GM23338 (cell line): Measurements from ENCODE around the gene TMEM9. TPM values are rescaled to one million over a fixed set of nuclear protein-coding genes. Genes with fewer than 3 reads are reported as not detected.
A peak's percentile ranks its signal among the peaks of the same experiment; 100 is the strongest.

Source experiments
- ATAC-seq: fragments of 200-7000 bp; cut with Tn5 transposase; 3 replicates; pipeline ENCODE4 v1.9.1; 2020
- DNase-seq: peaks from one replicate; pipeline ENCODE4 v3.0.0-alpha.2; 2015; ENCODE audit warnings: low spot score
- H2AFZ ChIP-seq: fragments of 200-600 bp; sonication (generic); 2 replicates; pipeline ENCODE4 v1.8.0; 2016; ENCODE audit warnings: antibody characterized with exemption, mild to moderate bottlenecking, moderate library complexity
- H3F3A ChIP-seq: fragments of 200-600 bp; sonication (generic); replicated peaks from 2 replicates; pipeline ENCODE4 v1.8.0; 2017; ENCODE audit warnings: antibody characterized with exemption, mixed run types, low read depth
- H3K27ac ChIP-seq: fragments of 200-600 bp; sonication (generic); 2 replicates; pipeline ENCODE4 v1.6.1; 2016; ENCODE audit warnings: low read depth
- H3K27me3 ChIP-seq: fragments of 200-600 bp; sonication (generic); 2 replicates; pipeline ENCODE4 v1.8.0; 2016; ENCODE audit warnings: mild to moderate bottlenecking, mixed run types, moderate library complexity; ENCODE audit not compliant: insufficient read depth
- H3K36me3 ChIP-seq: fragments of 200-600 bp; sonication (generic); 2 replicates; pipeline ENCODE4 v1.8.0; 2016; ENCODE audit warnings: mild to moderate bottlenecking; ENCODE audit not compliant: insufficient read depth
- H3K4me1 ChIP-seq: fragments of 200-600 bp; sonication (generic); 2 replicates; pipeline ENCODE4 v1.8.0; 2016; ENCODE audit warnings: mild to moderate bottlenecking, moderate library complexity; ENCODE audit not compliant: insufficient read depth
- H3K4me2 ChIP-seq: fragments of 200-600 bp; sonication (generic); 2 replicates; pipeline ENCODE4 v1.7.1; 2017; ENCODE audit warnings: mixed run types
- H3K4me3 ChIP-seq: fragments of 200-600 bp; sonication (generic); 2 replicates; pipeline ENCODE4 v1.6.1; 2016; ENCODE audit warnings: mixed run types
- H3K79me2 ChIP-seq: fragments of 200-600 bp; sonication (generic); replicated peaks from 2 replicates; pipeline ENCODE4 v1.8.0; 2017; ENCODE audit warnings: mild to moderate bottlenecking; ENCODE audit not compliant: insufficient read depth
- H3K9me2 ChIP-seq: fragments of 200-600 bp; sonication (generic); 2 replicates; pipeline ENCODE4 v1.8.0; 2017; ENCODE audit not compliant: insufficient read depth
- H4K20me1 ChIP-seq: fragments of 200-600 bp; sonication (generic); replicated peaks from 2 replicates; pipeline ENCODE4 v1.8.0; 2017; ENCODE audit warnings: mild to moderate bottlenecking; ENCODE audit not compliant: insufficient read depth
- H3K27ac Mint-ChIP-seq: 2 replicates; pipeline ENCODE4 v1.8.0; 2020; ENCODE audit warnings: inconsistent platforms, mild to moderate bottlenecking, moderate library complexity, mixed read lengths
- H3K27me3 Mint-ChIP-seq: 3 replicates; pipeline ENCODE4 v1.8.0; 2022; ENCODE audit warnings: low read depth, mild to moderate bottlenecking, moderate library complexity, mixed read lengths, inconsistent platforms; ENCODE audit not compliant: insufficient read depth, poor library complexity
- H3K36me3 Mint-ChIP-seq: 3 replicates; pipeline ENCODE4 v1.8.0; 2021; ENCODE audit warnings: low read depth, mild to moderate bottlenecking, inconsistent platforms, moderate library complexity, mixed read lengths
- H3K4me1 Mint-ChIP-seq: 3 replicates; pipeline ENCODE4 v1.8.0; 2020; ENCODE audit warnings: mild to moderate bottlenecking, inconsistent platforms, mixed read lengths
- H3K4me3 Mint-ChIP-seq: 3 replicates; pipeline ENCODE4 v1.8.0; 2021; ENCODE audit warnings: moderate library complexity, mild to moderate bottlenecking, inconsistent platforms, mixed read lengths
- H3K9me3 Mint-ChIP-seq: 3 replicates; pipeline ENCODE4 v1.8.0; 2020; ENCODE audit warnings: moderate library complexity, mild to moderate bottlenecking, inconsistent platforms, mixed read lengths
- CREB1 ChIP-seq: fragments of 250-450 bp; sonication (Bioruptor Pico); IDR thresholded peaks from 2 replicates; pipeline ENCODE4 v1.5.0; 2020; ENCODE audit warnings: low read depth, mild to moderate bottlenecking, moderate library complexity
- ETS1 ChIP-seq: IDR thresholded peaks from 2 replicates; pipeline ENCODE4 v1.6.1; 2016; ENCODE audit warnings: antibody characterized with exemption
- EZH2 ChIP-seq: fragments of 200-600 bp; sonication (generic); IDR thresholded peaks from one replicate; pipeline ENCODE4 v1.8.0; 2017; ENCODE audit warnings: antibody characterized with exemption, mild to moderate bottlenecking, low read depth; ENCODE audit not compliant: unreplicated experiment
- EZH2phosphoT487 ChIP-seq: fragments of 200-600 bp; sonication (generic); IDR thresholded peaks from one replicate; pipeline ENCODE4 v1.8.1; 2018; ENCODE audit warnings: antibody characterized with exemption; ENCODE audit not compliant: unreplicated experiment
- JUNB ChIP-seq: IDR thresholded peaks from one replicate; pipeline ENCODE4 v1.6.1; 2016; ENCODE audit warnings: antibody characterized with exemption; ENCODE audit not compliant: unreplicated experiment
- NANOG ChIP-seq: IDR thresholded peaks from 2 replicates; pipeline ENCODE4 v1.6.1; 2016; ENCODE audit warnings: antibody characterized with exemption, borderline replicate concordance
- POLR2AphosphoS5 ChIP-seq: IDR thresholded peaks from 2 replicates; pipeline ENCODE4 v1.6.1; 2016; ENCODE audit warnings: antibody characterized with exemption, low read depth
- REST ChIP-seq: IDR thresholded peaks from one replicate; pipeline ENCODE4 v1.6.1; 2018; ENCODE audit warnings: antibody characterized with exemption; ENCODE audit not compliant: unreplicated experiment
- STAT1 ChIP-seq: IDR thresholded peaks from one replicate; pipeline ENCODE4 v1.6.1; 2016; ENCODE audit warnings: antibody characterized with exemption; ENCODE audit not compliant: unreplicated experiment
- ZNF114 ChIP-seq: fragments of 250-450 bp; sonication (Bioruptor Pico); IDR thresholded peaks from 2 replicates; pipeline ENCODE4 v1.5.0; 2020; ENCODE audit warnings: mild to moderate bottlenecking, moderate library complexity
- ZNF331 ChIP-seq: fragments of 250-450 bp; sonication (Bioruptor Pico); IDR thresholded peaks from 2 replicates; pipeline ENCODE4 v1.5.0; 2020; ENCODE audit warnings: low read depth, mild to moderate bottlenecking, moderate library complexity
- polyA plus RNA-seq: library from polyadenylated mRNA; unstranded; fragments of >200 nt; fragmentation: Nextera tagmentation; extraction: Ambion mirVana; gene quantifications from 2 replicates; pipeline ENCODE4 v1.2.1, GENCODE V29; 2016
- total RNA-seq: library from RNA; depleted of rRNA; stranded (reverse); fragments of >200 nt; shearing (Covaris generic); gene quantifications from 2 replicates; pipeline ENCODE4 v1.2.3, GENCODE V29; 2014
- TF ChIP-seq, protein P1 (sequence below), 2 experiments: fragments of 200-600 bp in 1 of 2; sonication (generic) in 1 of 2; conservative IDR thresholded peaks; 2 replicates each; pipeline versions ENCODE4 v1.5.1 to v1.6.1; 2016 to 2017; ENCODE audit warnings: antibody characterized with exemption in 2 of 2, low read depth in 2 of 2, mild to moderate bottlenecking in 2 of 2, moderate library complexity in 1 of 2
- TF ChIP-seq, protein P2 (sequence below): fragments of 250-450 bp; sonication (Bioruptor Pico); IDR thresholded peaks from 2 replicates; pipeline ENCODE4 v1.5.0; 2020; ENCODE audit warnings: mild to moderate bottlenecking, moderate library complexity

Gene TMEM9
- total and polyA plus RNA-seq, 2 experiments from 2014 or later = 78.6 to 147 TPM

DNA sequence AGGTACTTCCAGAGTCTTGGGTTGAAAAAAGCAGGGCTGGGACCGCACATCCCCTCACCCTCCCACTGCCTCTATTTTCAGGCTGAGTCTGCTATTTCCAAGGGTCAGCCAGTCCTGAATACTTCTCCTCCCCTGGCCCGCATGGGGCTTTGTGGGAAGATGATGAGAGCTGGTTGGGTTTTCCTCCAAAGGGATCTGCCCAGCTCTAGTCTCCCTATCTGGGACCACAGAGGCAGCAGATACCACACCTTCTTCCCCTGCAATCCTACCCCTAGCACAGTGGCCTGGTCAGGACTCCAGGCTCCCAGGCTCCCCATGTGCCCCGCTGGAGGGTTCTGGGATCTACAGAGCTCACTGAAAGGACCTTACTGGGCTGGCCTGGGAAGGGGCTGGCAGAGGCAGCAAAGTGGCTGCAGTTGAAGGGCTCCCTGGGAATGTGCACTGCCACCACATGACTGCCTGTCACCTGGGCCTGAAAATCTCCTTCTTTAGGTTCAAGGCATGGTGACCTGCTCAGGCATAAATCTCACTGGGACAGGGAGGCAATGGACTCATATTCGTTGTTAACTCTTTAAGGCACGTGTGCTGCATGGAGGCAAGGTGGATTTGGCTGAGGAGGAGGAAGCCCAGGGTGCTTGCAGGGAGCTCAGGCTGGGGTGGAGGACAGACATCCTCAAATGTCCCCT lies 55.1 kb downstream of the TMEM9 start:
- Mint-ChIP-seq H3K27me3 (peaks cover 9% of the 10 kb centered on the region), H3K27ac (no peak overlapping the region; the same call in 1 of the 2 replicates), H3K4me3 (no peak overlapping the region), H3K4me1 (peaks cover 6% of the 10 kb centered on the region), H3K9me3 (no peaks in the 10 kb centered on the region), H3K36me3 (no peaks in the 10 kb centered on the region)
- Histone ChIP-seq H3K4me2 (no peak overlapping the region), H3K9me2 (no peaks in the 10 kb centered on the region), H3K4me3 (no peak overlapping the region), H4K20me1 (no peaks in the 10 kb centered on the region), H2AFZ (no peak overlapping the region), H3K79me2 (no peaks in the 10 kb centered on the region), H3K4me1 (0 out of 2 replicates have a peak, but pooled peaks cover 2% of the 10 kb centered on the region), H3K36me3 (no peaks in the 10 kb centered on the region), H3K27me3 (no peaks in the 10 kb centered on the region), H3F3A (no peaks in the 10 kb centered on the region), H3K27ac (no peak overlapping the region)
- no peak for DNase-seq
- peak; percentile 28; the same call in 2 of the 3 replicates for ATAC-seq
- TF ChIP-seq POLR2AphosphoS5 (no peak), ETS1 (no peak), CREB1 (no peak), ZNF114 (no peak), EZH2phosphoT487 (no peak), JUNB (no peak), REST (no peak), STAT1 (no peak), ZNF331 (CRISPR knock-in tag) (no peak), NANOG (no peak), EZH2 (no peak)
- TF ChIP-seq, protein P1, sequence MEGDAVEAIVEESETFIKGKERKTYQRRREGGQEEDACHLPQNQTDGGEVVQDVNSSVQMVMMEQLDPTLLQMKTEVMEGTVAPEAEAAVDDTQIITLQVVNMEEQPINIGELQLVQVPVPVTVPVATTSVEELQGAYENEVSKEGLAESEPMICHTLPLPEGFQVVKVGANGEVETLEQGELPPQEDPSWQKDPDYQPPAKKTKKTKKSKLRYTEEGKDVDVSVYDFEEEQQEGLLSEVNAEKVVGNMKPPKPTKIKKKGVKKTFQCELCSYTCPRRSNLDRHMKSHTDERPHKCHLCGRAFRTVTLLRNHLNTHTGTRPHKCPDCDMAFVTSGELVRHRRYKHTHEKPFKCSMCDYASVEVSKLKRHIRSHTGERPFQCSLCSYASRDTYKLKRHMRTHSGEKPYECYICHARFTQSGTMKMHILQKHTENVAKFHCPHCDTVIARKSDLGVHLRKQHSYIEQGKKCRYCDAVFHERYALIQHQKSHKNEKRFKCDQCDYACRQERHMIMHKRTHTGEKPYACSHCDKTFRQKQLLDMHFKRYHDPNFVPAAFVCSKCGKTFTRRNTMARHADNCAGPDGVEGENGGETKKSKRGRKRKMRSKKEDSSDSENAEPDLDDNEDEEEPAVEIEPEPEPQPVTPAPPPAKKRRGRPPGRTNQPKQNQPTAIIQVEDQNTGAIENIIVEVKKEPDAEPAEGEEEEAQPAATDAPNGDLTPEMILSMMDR (conservative IDR thresholded peaks at IDR 0.05; ENCODE audit: low read depth in 2 of 2) = no peak
- TF ChIP-seq, protein P2, sequence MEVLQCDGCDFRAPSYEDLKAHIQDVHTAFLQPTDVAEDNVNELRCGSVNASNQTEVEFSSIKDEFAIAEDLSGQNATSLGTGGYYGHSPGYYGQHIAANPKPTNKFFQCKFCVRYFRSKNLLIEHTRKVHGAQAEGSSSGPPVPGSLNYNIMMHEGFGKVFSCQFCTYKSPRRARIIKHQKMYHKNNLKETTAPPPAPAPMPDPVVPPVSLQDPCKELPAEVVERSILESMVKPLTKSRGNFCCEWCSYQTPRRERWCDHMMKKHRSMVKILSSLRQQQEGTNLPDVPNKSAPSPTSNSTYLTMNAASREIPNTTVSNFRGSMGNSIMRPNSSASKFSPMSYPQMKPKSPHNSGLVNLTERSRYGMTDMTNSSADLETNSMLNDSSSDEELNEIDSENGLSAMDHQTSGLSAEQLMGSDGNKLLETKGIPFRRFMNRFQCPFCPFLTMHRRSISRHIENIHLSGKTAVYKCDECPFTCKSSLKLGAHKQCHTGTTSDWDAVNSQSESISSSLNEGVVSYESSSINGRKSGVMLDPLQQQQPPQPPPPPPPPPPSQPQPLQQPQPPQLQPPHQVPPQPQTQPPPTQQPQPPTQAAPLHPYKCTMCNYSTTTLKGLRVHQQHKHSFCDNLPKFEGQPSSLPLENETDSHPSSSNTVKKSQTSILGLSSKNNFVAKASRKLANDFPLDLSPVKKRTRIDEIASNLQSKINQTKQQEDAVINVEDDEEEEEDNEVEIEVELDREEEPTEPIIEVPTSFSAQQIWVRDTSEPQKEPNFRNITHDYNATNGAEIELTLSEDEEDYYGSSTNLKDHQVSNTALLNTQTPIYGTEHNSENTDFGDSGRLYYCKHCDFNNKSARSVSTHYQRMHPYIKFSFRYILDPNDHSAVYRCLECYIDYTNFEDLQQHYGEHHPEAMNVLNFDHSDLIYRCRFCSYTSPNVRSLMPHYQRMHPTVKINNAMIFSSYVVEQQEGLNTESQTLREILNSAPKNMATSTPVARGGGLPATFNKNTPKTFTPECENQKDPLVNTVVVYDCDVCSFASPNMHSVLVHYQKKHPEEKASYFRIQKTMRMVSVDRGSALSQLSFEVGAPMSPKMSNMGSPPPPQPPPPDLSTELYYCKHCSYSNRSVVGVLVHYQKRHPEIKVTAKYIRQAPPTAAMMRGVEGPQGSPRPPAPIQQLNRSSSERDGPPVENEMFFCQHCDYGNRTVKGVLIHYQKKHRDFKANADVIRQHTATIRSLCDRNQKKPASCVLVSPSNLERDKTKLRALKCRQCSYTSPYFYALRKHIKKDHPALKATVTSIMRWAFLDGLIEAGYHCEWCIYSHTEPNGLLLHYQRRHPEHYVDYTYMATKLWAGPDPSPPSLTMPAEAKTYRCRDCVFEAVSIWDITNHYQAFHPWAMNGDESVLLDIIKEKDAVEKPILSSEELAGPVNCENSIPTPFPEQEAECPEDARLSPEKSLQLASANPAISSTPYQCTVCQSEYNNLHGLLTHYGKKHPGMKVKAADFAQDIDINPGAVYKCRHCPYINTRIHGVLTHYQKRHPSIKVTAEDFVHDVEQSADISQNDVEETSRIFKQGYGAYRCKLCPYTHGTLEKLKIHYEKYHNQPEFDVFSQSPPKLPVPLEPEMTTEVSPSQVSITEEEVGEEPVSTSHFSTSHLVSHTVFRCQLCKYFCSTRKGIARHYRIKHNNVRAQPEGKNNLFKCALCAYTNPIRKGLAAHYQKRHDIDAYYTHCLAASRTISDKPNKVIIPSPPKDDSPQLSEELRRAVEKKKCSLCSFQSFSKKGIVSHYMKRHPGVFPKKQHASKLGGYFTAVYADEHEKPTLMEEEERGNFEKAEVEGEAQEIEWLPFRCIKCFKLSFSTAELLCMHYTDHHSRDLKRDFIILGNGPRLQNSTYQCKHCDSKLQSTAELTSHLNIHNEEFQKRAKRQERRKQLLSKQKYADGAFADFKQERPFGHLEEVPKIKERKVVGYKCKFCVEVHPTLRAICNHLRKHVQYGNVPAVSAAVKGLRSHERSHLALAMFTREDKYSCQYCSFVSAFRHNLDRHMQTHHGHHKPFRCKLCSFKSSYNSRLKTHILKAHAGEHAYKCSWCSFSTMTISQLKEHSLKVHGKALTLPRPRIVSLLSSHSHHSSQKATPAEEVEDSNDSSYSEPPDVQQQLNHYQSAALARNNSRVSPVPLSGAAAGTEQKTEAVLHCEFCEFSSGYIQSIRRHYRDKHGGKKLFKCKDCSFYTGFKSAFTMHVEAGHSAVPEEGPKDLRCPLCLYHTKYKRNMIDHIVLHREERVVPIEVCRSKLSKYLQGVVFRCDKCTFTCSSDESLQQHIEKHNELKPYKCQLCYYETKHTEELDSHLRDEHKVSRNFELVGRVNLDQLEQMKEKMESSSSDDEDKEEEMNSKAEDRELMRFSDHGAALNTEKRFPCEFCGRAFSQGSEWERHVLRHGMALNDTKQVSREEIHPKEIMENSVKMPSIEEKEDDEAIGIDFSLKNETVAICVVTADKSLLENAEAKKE = no peak
